Mononuclear cell (primary cell): Measurements from ENCODE around the gene NKX1-1. TPM values are rescaled to one million over a fixed set of nuclear protein-coding genes. Genes with fewer than 3 reads are reported as not detected.

ENCODE experiments used
- H3K27me3 ChIP-seq: 2 replicates; pipeline ENCODE4 v1.6.0; 2011; ENCODE audit warnings: low read length, control low read depth; ENCODE audit not compliant: insufficient read depth
- H3K4me1 ChIP-seq: 2 replicates; pipeline ENCODE4 v1.5.1; 2011; ENCODE audit warnings: mild to moderate bottlenecking, low read length, control low read depth; ENCODE audit not compliant: insufficient read depth
- H3K4me3 ChIP-seq: 2 replicates; pipeline ENCODE4 v1.5.1; 2011; ENCODE audit warnings: mild to moderate bottlenecking, low read length, moderate library complexity
- H3K9me3 ChIP-seq: 2 replicates; pipeline ENCODE4 v1.5.1; 2011; ENCODE audit warnings: low read depth, mild to moderate bottlenecking, control low read depth, low read length
- total RNA-seq: library from RNA; depleted of rRNA; stranded (reverse); fragments of >200 nt; gene quantifications from one replicate; pipeline ENCODE4 v1.2.3, GENCODE V29; 2012

The NKX1-1 gene
- total RNA-seq, 1 donor: not detected

- Histone ChIP-seq H3K27me3 (no peaks in the 10 kb centered on the region), H3K9me3 (no peaks in the 10 kb centered on the region), H3K4me3 (no peak overlapping the region), H3K4me1 (no peaks in the 10 kb centered on the region)
Observed at GRCh38 chr4:1367230-1367935, 38.9 kb downstream of the NKX1-1 start.

DNA sequence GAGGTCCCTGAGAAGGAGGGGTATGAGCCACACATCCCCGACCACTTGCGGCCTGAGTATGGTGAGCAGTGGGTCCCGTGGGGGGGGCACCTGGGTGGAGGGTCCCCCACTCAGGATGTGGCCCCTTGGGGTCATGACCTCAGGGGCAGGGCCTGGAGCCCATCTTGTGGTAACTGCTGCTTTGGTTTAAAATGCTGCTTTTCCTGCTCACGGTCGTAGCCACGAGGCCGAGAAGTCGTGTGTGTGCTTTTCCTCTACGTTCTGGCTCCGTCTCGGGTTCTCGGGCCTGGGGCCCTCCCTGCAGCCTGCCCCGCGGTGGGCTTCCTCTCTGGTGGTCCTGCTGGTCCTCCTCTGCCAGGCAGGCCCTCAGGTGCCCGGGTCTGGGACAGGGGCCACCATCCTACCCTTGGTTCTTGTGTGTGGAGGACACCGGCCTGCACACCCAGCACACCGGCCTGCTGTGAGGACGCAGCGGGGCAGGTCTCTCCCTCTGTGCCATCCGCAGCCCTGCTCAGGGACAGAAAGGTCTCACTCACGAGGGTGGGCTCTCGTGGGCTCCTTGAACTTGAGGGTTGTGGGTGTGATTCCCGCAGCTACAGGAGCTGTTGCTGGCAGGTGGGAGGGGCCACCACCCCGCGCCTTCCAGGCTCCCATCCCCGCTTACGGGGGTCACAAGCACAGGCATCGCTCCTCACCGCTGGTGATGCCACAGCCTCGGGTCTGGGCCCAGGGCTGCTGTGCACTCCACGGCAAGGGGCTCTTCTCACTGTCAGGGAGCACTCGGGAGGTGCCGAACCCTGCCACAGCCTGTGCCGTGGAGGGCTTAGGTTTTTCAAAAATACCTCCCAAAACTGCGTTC lies 39.6 kb downstream of the NKX1-1 start:
- no peaks in the 10 kb centered on the region for H3K27me3 ChIP-seq
- H3K9me3 ChIP-seq: no peaks in the 10 kb centered on the region
- no peaks in the 10 kb centered on the region for H3K4me1 ChIP-seq
- no peak overlapping the region for H3K4me3 ChIP-seq

DNA sequence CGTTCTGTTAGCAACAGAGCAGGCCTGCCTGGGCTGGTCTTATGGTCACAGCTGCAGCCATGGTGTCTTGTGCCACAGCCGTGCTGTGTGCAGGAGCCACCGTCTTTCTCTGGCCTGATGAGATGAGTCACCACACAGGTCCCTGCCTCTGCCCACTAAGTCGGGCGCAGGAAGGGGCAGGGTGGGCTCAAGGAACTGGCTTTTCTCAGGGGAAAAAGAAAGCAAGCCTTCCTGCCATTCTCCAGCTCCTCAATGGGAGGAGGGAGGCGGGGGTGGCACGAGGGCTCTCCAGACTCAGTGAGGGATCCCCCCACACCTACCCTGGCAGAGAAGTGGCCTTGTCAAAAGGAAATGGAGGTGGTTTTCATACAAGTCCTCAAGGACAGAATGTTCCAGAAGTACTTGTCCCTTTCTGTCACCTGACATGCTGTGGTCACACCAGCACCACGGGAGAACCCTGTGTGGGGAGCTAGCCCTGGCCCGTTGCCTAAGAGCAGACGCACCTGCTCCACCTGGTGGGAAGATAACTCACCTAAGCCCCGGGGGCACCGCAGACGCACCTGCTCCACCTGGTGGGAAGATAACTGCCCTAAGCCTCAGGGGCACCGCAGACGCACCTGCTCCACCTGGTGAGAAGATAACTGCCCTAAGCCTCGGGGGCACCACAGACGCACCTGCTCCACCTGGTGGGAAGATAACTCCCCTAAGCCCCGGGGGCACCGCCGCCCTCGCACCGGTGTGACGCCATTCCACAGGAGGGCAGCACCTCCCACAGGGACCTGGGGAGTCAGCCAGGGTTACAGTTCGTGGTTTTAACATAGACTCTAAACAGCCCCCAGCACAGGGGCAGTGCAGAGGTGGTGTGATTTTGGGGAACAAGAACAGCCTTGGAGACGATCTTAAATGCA lies 40.7 kb downstream of the NKX1-1 start:
- Histone ChIP-seq H3K4me1 (no peaks in the 10 kb centered on the region), H3K4me3 (no peak overlapping the region), H3K9me3 (no peaks in the 10 kb centered on the region), H3K27me3 (no peaks in the 10 kb centered on the region)

DNA sequence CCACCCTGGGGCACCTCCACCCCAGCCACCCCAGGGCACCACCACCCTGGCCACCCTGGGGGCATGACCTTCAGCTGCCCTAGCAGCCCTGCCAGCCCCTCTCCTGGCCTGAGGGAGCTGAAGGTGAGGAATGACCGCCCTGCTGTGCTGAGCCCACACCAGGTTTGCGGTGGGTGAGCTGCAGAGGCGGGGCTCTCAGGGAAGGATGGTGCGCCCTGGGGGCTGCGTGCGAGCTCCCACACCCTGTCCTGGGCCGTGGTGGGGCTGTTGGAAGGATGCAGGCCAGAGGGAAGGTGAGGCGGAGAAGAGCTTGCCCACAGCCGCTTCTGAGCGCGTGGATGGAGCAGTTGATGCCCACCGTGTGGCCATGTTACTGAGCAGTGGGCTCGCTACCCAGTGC lies 41.5 kb downstream of the NKX1-1 start:
- Histone ChIP-seq H3K9me3 (no peaks in the 10 kb centered on the region), H3K4me3 (no peak overlapping the region), H3K4me1 (no peaks in the 10 kb centered on the region), H3K27me3 (no peaks in the 10 kb centered on the region)

GRCh38 chr4:1364217-1364616 lies 42.0 kb downstream of the NKX1-1 start:
- no peaks in the 10 kb centered on the region for H3K9me3 ChIP-seq

GRCh38 chr4:1363513-1363912 lies 42.7 kb downstream of the NKX1-1 start:
- Histone ChIP-seq H3K9me3 (no peaks in the 10 kb centered on the region), H3K4me3 (no peak overlapping the region), H3K4me1 (no peaks in the 10 kb centered on the region), H3K27me3 (no peaks in the 10 kb centered on the region)

More at GRCh38 chr4:1364217-1364616, 42.0 kb downstream of the NKX1-1 start:
- Histone ChIP-seq H3K27me3 (no peaks in the 10 kb centered on the region), H3K4me1 (no peaks in the 10 kb centered on the region), H3K4me3 (no peak overlapping the region)

GRCh38 chr4:1362521-1362920 lies 43.7 kb downstream of the NKX1-1 start:
- Histone ChIP-seq H3K9me3 (no peaks in the 10 kb centered on the region), H3K27me3 (no peaks in the 10 kb centered on the region), H3K4me1 (no peaks in the 10 kb centered on the region), H3K4me3 (no peak overlapping the region)

DNA sequence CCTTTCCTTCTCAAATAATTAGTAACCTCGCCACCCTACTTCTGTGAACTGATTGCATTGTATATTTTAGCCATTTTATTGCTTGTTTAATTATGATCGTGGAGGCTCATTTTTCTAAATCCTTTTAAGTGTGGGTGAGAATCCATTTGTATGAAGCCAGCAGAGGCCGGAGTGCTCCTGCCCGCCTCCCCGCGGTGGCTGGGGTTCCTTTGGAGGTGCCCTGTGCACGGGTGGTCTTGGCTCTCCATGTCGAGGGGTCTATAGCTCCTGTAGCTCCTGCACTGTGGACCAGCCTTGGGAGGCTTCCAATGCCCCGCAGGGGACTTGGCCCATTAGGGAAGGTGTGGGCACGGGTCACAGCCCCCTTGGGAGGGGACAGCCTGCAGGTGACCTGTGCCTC lies 44.2 kb downstream of the NKX1-1 start:
- Histone ChIP-seq H3K27me3 (no peaks in the 10 kb centered on the region), H3K4me3 (no peak overlapping the region), H3K4me1 (no peaks in the 10 kb centered on the region), H3K9me3 (no peaks in the 10 kb centered on the region)

DNA sequence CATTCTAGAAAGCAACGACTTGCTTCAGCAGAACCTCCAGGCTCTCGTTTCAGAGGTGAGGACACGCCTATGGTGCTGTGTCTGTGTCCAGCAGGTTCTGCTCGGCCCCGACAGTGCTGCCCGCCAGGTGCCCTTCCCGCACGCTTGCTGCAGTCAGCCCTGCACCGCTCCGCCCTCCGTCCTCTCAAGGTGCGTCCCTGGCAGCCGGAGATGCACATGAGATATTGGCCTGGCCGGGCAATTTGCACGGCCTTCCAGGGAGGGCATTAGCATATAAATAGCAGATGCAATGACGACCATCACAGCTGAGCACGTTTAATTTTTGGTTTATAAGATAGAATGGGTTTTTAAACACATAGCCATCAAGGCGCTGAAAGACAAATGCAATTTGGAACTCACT lies 44.8 kb downstream of the NKX1-1 start:
- no peak overlapping the region for H3K4me3 ChIP-seq
- no peaks in the 10 kb centered on the region for H3K27me3 ChIP-seq
- H3K4me1 ChIP-seq: no peaks in the 10 kb centered on the region
- no peaks in the 10 kb centered on the region for H3K9me3 ChIP-seq

DNA sequence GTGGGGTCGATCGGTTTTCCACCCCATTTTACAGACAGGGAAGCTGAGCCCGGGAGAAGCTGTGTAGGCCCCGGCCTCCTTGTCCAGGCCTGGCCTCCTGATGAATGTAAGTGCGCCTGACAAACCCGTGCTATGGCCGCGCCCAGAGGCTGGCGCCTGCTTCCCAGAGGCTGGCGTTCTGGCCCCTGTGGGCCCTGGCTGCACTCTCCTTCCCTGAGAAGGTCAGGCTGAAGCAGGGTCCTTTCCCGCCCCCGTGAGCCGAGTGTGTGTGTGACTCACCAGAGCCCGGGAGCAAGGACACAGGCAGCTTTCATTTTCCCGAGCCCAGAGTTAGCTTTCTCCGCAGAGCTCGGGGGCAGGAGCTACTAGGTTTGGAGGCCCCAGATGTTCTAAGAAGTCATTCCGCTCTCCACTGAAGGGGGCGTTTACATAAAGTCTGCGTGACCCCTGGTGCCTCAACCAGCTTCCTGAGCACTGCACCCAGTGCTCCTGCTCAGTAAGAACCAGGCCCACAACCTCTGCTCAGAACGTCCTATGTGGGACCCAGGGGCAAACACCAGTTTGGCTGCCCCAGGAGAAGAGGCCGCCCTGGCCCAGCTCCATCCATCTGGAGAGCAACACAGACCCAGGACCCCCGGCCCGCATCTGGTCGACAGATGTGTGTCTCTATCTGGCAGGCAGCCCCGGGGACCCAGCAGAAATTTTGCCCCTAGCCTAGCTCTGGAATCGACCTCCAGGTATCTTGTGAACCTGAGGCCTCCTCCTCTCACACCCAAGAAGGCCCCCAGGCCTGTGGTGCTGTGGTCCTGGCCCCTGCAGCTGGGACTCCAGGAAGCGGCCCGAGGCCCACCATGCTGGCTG lies 45.6 kb downstream of the NKX1-1 start:
- Histone ChIP-seq H3K4me3 (no peak overlapping the region), H3K27me3 (no peaks in the 10 kb centered on the region), H3K9me3 (no peaks in the 10 kb centered on the region), H3K4me1 (no peaks in the 10 kb centered on the region)

GRCh38 chr4:1359976-1360375 lies 46.3 kb downstream of the NKX1-1 start:
- Histone ChIP-seq H3K27me3 (no peaks in the 10 kb centered on the region), H3K9me3 (no peaks in the 10 kb centered on the region), H3K4me1 (no peaks in the 10 kb centered on the region), H3K4me3 (no peak overlapping the region)

DNA sequence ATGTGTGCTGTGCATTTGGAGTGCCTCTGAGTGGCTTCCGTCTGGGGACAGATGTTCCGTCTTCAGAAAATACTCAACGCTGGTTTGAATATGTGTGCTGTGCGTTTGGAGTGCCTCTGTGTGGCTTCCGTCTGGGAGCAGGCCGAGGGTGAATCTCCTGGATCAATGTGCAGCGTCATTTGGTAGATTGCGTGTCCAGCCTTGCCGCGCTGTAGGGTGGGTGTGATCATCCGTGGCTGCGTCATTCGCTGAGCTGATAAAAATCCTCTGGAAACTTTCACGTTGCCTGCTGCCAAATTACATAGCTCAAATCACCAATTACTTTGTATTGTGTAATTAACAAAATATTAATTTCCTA lies 47.1 kb downstream of the NKX1-1 start:
- H3K4me3 ChIP-seq: no peak overlapping the region
- H3K4me1 ChIP-seq: no peaks in the 10 kb centered on the region
- H3K9me3 ChIP-seq: no peaks in the 10 kb centered on the region
- no peaks in the 10 kb centered on the region for H3K27me3 ChIP-seq

- no peak overlapping the region for H3K4me3 ChIP-seq
- no peaks in the 10 kb centered on the region for H3K9me3 ChIP-seq
- no peaks in the 10 kb centered on the region for H3K4me1 ChIP-seq
- H3K27me3 ChIP-seq: no peaks in the 10 kb centered on the region
Observed at GRCh38 chr4:1358421-1359143, 47.7 kb downstream of the NKX1-1 start.
